ENCODE results near the gene KCND1.

DNA sequence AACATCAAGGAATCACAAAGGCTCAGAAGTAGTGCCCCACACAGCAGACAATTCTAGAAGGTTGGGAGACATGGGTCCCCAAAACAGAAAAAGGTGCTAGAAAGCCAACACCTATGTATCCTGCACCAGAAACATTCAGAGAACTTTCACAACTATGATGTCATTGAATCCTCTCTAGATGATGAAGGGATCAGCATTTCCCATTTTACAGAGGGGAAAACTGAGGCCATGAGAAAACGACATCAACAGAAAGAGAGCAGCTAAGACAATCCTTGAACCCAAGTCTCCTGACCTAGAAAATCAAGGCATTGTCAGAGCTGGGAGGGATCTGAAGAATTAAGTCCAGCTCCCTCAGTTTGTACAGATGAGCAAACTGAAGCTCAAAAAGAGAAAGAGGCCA lies 3.3 kb downstream of the KCND1 start:
- TF ChIP-seq EZH2 (IDR thresholded peaks at IDR 0.05) (no peak), POLR2AphosphoS5 (IDR thresholded peaks at IDR 0.05; ENCODE audit: borderline replicate concordance, low read depth, low read length) (no peak), FOXP2 (optimal IDR thresholded peaks at IDR 0.05; ENCODE audit: control extremely low read depth, extremely low read length, insufficient read depth) (no peak)
